GM12878 (cell line): Measurements from ENCODE around the gene GID4. TPM values are rescaled to one million over a fixed set of nuclear protein-coding genes. Genes with fewer than 3 reads are reported as not detected.

ENCODE experiments used
- ATAC-seq: fragments of 200-7000 bp; cut with Tn5 transposase; 3 replicates; pipeline ENCODE4 v1.9.1; 2020; ENCODE audit warnings: mild to moderate bottlenecking, moderate library complexity
- BruUV-seq: library from RNA; stranded (reverse); fragments of 400-500 nt; replicated peaks from 2 replicates; lab custom pipeline; 2021; lab: Mats Ljungman, UMichigan
- CTCF ChIA-PET: fragments of 300-600 bp; sonication (Branson Sonifier 250); formaldehyde crosslinking; extraction: SDS; loops from one replicate; lab custom pipeline; 2021; ENCODE audit warnings: inconsistent platforms; lab: Yijun Ruan, JAX
- POLR2A ChIA-PET: fragments of 350-600 bp; formaldehyde crosslinking; extraction: SDS; loops from one replicate; lab custom pipeline; 2021; ENCODE audit warnings: inconsistent platforms; lab: Charles Lee
- RAD21 ChIA-PET: fragments of 300-600 bp; sonication (Branson Sonifier 250); formaldehyde crosslinking; loops from one replicate; lab custom pipeline; 2023; ENCODE audit warnings: antibody characterized with exemption; ENCODE audit not compliant: unreplicated experiment; lab: Charles Lee
- SMC1A ChIA-PET: fragments of 300-600 bp; sonication (Branson Sonifier 250); formaldehyde crosslinking; loops from one replicate; lab custom pipeline; 2023; ENCODE audit not compliant: unreplicated experiment, uncharacterized antibody; lab: Charles Lee
- DNase-seq: peaks from one replicate; pipeline ENCODE4 v3.0.0-alpha.2; 2011; ENCODE audit warnings: low read depth, low spot score
- FAIRE-seq: peaks from 3 replicates; lab custom pipeline; 2011; peaks lifted over from hg19 to GRCh38; lab: Jason Lieb, UNC
- H2AFZ ChIP-seq: 2 replicates; pipeline ENCODE4 v1.6.0; 2011; ENCODE audit warnings: low read depth, low read length, control low read depth; ENCODE audit not compliant: control insufficient read depth
- H3K27ac ChIP-seq: 2 replicates; pipeline ENCODE4 v1.5.1; 2011; ENCODE audit warnings: control low read depth; ENCODE audit not compliant: control insufficient read depth, insufficient read depth
- H3K27me3 ChIP-seq, 2 experiments: replicated peaks in 1 of 2; 2 replicates each; pipeline versions ENCODE4 v1.6.0 to v1.6.1; 2011; ENCODE audit warnings: low read length in 1 of 2; ENCODE audit not compliant: control insufficient read depth in 2 of 2, insufficient read depth in 2 of 2
- H3K36me3 ChIP-seq, 2 experiments: 2 replicates each; pipeline ENCODE4 v1.5.1; 2011; ENCODE audit warnings: low read length in 1 of 2; ENCODE audit not compliant: control insufficient read depth in 2 of 2, insufficient read depth in 2 of 2
- H3K4me1 ChIP-seq: 2 replicates; pipeline ENCODE4 v1.6.1; 2011; ENCODE audit warnings: mild to moderate bottlenecking, low read length, moderate library complexity, mixed read lengths; ENCODE audit not compliant: control insufficient read depth, insufficient read depth
- H3K4me2 ChIP-seq: 2 replicates; pipeline ENCODE4 v1.6.0; 2011; ENCODE audit warnings: control low read depth; ENCODE audit not compliant: control insufficient read depth, insufficient read depth
- H3K4me3 ChIP-seq: fragments of 200-600 bp; sonication (generic); 2 replicates; pipeline ENCODE4 v1.5.1; 2016
- H3K79me2 ChIP-seq: 2 replicates; pipeline ENCODE4 v1.6.0; 2011; ENCODE audit warnings: low read length; ENCODE audit not compliant: control insufficient read depth, insufficient read depth
- H3K9ac ChIP-seq: 2 replicates; pipeline ENCODE4 v1.8.0; 2011; ENCODE audit warnings: low read length, control low read depth, mixed read lengths; ENCODE audit not compliant: control insufficient read depth, insufficient read depth
- H3K9me3 ChIP-seq: replicated peaks from 3 replicates; pipeline ENCODE4 v1.5.1; 2011; ENCODE audit warnings: mild to moderate bottlenecking, low read length; ENCODE audit not compliant: control insufficient read depth, insufficient read depth
- H4K20me1 ChIP-seq: 2 replicates; pipeline ENCODE4 v1.6.0; 2011; ENCODE audit not compliant: control insufficient read depth, insufficient read depth
- NRF1 ChIP-seq: conservative IDR thresholded peaks from 2 replicates; pipeline ENCODE4 v1.6.1; 2011; ENCODE audit warnings: mild to moderate bottlenecking, low read depth, low read length, improper control_type of control experiment
- SIX5 ChIP-seq: IDR thresholded peaks from 2 replicates; pipeline ENCODE4 v1.6.1; 2011; ENCODE audit warnings: mild to moderate bottlenecking, low read depth, low read length, moderate library complexity; ENCODE audit not compliant: severe bottlenecking
- SMAD5 ChIP-seq: IDR thresholded peaks from 2 replicates; pipeline ENCODE4 v1.6.1; 2016; ENCODE audit warnings: antibody characterized with exemption, low read depth
- SREBF1 ChIP-seq: IDR thresholded peaks from 2 replicates; pipeline ENCODE4 v1.6.1; 2012; ENCODE audit warnings: mild to moderate bottlenecking, low read length
- STAT1 ChIP-seq: fragments of 450-650 bp; conservative IDR thresholded peaks from 2 replicates; pipeline ENCODE4 v1.6.1; 2014; ENCODE audit warnings: antibody characterized with exemption, mild to moderate bottlenecking
- ZNF274 ChIP-seq: IDR thresholded peaks from one replicate; pipeline ENCODE4 v1.8.0; 2011; ENCODE audit not compliant: insufficient read length, insufficient read depth
- WGBS: methylation state at CpG from one replicate; pipeline ENCODE4 v1.1.6; 2016; ENCODE audit warnings: low lambda C conversion rate; ENCODE audit not compliant: insufficient replicate concordance, insufficient coverage; ENCODE audit errors: missing lambda C conversion rate; 5-methylcytosine and 5-hydroxymethylcytosine counted together
- in situ Hi-C: fragments of 300-500 bp; cut with MboI; formaldehyde crosslinking; loops from 9 replicates; pipeline ENCODE4 v1.14.3; 2018; ENCODE audit warnings: mixed read lengths
- intact Hi-C: fragments of 100-400 bp; cut with micrococcal nuclease; formaldehyde crosslinking; loops from one replicate; pipeline ENCODE4 v1.14.2; 2022; ENCODE audit not compliant: unreplicated experiment
- polyA plus RNA-seq, 11 experiments: library from polyadenylated mRNA; depleted of rRNA in 4 of 11; unstranded in 6 of 11; stranded (reverse) in 5 of 11; fragments of >200 nt; fragmentation: Nextera tagmentation in 4 of 11; fragmentation: Illumina TruSeq in 1 of 11; extraction: Ambion mirVana in 4 of 11; extraction: Trizol in 1 of 11; gene quantifications; 1 replicate in 1 of 11; 2 replicates in 10 of 11; pipeline versions ENCODE4 v1.2.1 to v1.2.3, GENCODE V29; 2011 to 2016; ENCODE audit warnings: inconsistent platforms in 2 of 11, missing spikeins in 2 of 11, low read depth in 1 of 11
- total RNA-seq, 4 experiments: library from RNA; depleted of rRNA in 3 of 4; stranded (reverse); fragments of >200 nt in 3 of 4; fragmentation: Illumina TruSeq in 1 of 4; extraction: Trizol in 1 of 4; gene quantifications; 2 replicates each; pipeline versions ENCODE4 v1.2.1 to v1.2.3, GENCODE V29; 2013 to 2021
- TF ChIP-seq, protein P1 (sequence below): IDR thresholded peaks from 2 replicates; pipeline ENCODE4 v1.6.1; 2011; ENCODE audit warnings: borderline replicate concordance, low read depth, mild to moderate bottlenecking, moderate library complexity, mixed read lengths, low read length; ENCODE audit not compliant: insufficient read depth; ENCODE audit errors: extremely low read length

GID4 gene
- total and polyA plus RNA-seq, 10 of the 15 experiments (the other 5 are each of a cell fraction or from before 2014, with no cell fraction given): 0.93 to 7.3 (median 3.6) TPM

DNA sequence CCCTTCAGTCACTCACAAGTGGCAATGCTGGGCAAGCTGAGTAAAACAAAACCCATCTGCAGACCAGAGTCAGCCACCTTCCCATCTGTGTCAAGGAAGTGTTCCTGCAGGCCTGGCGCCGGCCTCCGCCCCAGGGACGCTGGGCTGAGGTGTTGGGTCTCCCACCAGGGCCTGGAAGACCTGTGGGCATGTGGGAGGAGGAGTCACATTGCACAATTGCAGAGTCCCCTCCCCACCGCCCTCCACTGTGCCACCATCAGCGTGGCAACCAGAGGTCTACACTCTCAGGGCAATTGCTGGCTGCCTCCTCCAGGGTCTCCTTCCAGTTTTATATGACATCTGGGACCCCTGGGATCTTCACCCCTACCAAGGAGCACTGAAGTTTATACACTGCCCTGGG, 66.4 kb downstream of the GID4 start (continued):
- TF ChIP-seq STAT1 (no peak), SMAD5 (no peak)
- TF ChIP-seq, protein P1, sequence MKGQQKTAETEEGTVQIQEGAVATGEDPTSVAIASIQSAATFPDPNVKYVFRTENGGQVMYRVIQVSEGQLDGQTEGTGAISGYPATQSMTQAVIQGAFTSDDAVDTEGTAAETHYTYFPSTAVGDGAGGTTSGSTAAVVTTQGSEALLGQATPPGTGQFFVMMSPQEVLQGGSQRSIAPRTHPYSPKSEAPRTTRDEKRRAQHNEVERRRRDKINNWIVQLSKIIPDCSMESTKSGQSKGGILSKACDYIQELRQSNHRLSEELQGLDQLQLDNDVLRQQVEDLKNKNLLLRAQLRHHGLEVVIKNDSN: no peak

DNA sequence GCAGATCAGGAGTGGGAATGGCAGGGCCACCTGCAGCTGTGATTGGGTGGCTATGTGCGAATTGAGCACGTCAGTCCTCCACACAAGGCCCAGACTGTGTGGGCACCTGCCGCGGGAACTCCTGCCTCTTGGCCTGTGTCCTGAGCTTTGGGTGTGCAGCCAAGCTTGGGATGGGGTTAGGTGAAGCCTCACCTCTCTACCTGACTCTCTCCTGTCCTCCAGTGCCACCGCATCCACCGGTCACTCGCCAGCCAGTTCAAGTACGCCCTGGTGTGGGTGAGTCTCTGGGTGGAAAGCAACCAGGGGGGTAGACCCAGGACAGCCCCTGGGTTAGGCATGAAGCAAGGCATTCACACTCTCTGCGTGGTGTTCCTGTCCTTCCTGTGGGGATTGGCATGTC, 67.0 kb downstream of the GID4 start:
- no peaks in the 10 kb centered on the region for H3K9me3 ChIP-seq
- ChIA-PET SMC1A (no interaction called here), RAD21 (no interaction called here), POLR2A (no interaction called here)
- H3K4me2 ChIP-seq: no peak overlapping the region
- ATAC-seq (no peak), DNase-seq (no peak), FAIRE-seq (no peak)
- no peak overlapping the region for H3K9ac ChIP-seq
- BruUV-seq: no TSS peak
- H4K20me1 ChIP-seq: no peaks in the 10 kb centered on the region
- H3K36me3 ChIP-seq: peaks cover 1 to 2% of the 10 kb centered on the region in 2 experiments; a peak in 3 of 4 replicates
- no peaks in the 10 kb centered on the region for H3K79me2 ChIP-seq
- H3K27ac ChIP-seq: no peak overlapping the region
- H3K4me3 ChIP-seq: no peak overlapping the region
- intact Hi-C loops: no loop called here
- 82% methylated on average over 9 of the region's 9 CpGs for WGBS
- no peak overlapping the region for H2AFZ ChIP-seq
- no peaks in the 10 kb centered on the region for H3K4me1 ChIP-seq
- TF ChIP-seq NRF1 (no peak), SIX5 (no peak), ZNF274 (no peak), SREBF1 (no peak)
- TF ChIP-seq, all 136 proteins: peak for 0
- CTCF ChIA-PET: no interaction called here
- in situ Hi-C loops: no loop called here
- no peaks in the 10 kb centered on the region for H3K27me3 ChIP-seq
